Heart left ventricle (tissue), 16 donors: Measurements from ENCODE around the gene MOK. TPM values are rescaled to one million over a fixed set of nuclear protein-coding genes. Genes with fewer than 3 reads are reported as not detected.

Experiments
- ATAC-seq, 4 donors: fragments of 200-7000 bp; cut with Tn5 transposase; one replicate each; pipeline ENCODE4 v1.9.1; 2020 to 2022; ENCODE audit warnings: moderate library complexity in 4 of 4, mild to moderate bottlenecking in 3 of 4, moderate number of reproducible peaks in 1 of 4
- DNase-seq, 5 donors: peaks; one replicate each; pipeline ENCODE4 v3.0.0-alpha.2; 2020
- H3K27ac ChIP-seq, 12 donors: fragments of 200-600 bp; sonication (generic) in 4 of 12; one replicate each; pipeline versions ENCODE4 v1.5.0 to v1.8.0; 2016 to 2022; ENCODE audit warnings: mild to moderate bottlenecking in 2 of 12
- H3K27me3 ChIP-seq, 9 donors: fragments of 200-600 bp; sonication (generic) in 2 of 9; one replicate each; pipeline versions ENCODE4 v1.5.1 to v1.8.0; 2016 to 2022; ENCODE audit warnings: mild to moderate bottlenecking in 3 of 9
- H3K36me3 ChIP-seq, 9 donors: fragments of 200-600 bp; sonication (generic) in 2 of 9; one replicate each; pipeline versions ENCODE4 v1.5.0 to v1.8.0; 2018 to 2022; ENCODE audit warnings: mild to moderate bottlenecking in 2 of 9
- H3K4me1 ChIP-seq, 12 donors: fragments of 200-600 bp; sonication (generic) in 4 of 12; one replicate each; pipeline versions ENCODE4 v1.5.0 to v1.8.0; 2016 to 2022; ENCODE audit warnings: mild to moderate bottlenecking in 3 of 12
- H3K4me3 ChIP-seq, 12 donors: fragments of 200-600 bp; sonication (generic) in 4 of 12; one replicate each; pipeline versions ENCODE4 v1.5.0 to v1.8.0; 2017 to 2022; ENCODE audit warnings: mild to moderate bottlenecking in 9 of 12, moderate library complexity in 4 of 12
- H3K9me3 ChIP-seq, 12 donors: fragments of 200-600 bp; sonication (generic) in 4 of 12; one replicate each; pipeline versions ENCODE4 v1.5.0 to v1.8.0; 2016 to 2022; ENCODE audit warnings: mild to moderate bottlenecking in 1 of 12
- POLR2A ChIP-seq, 2 donors: fragments of 450-650 bp; IDR thresholded peaks; one replicate each; pipeline ENCODE4 v1.6.1; 2017; ENCODE audit warnings: antibody characterized with exemption in 2 of 2, mild to moderate bottlenecking in 2 of 2, moderate library complexity in 2 of 2
- WGBS, 4 donors: extraction: QIAGEN DNeasy Blood & Tissue Kit in 2 of 4; methylation state at CpG; one replicate each; pipeline versions ENCODE4 v1.1.5 to v1.1.7; 2013 to 2018; 5-methylcytosine and 5-hydroxymethylcytosine counted together
- intact Hi-C, 10 donors: fragments of 100-400 bp; cut with DNase I; formaldehyde crosslinking; loops; one replicate each; pipeline versions ENCODE4 v1.11.1 to v1.14.2; 2022
- polyA plus RNA-seq, 2 donors: library from polyadenylated mRNA; stranded (reverse); fragments of 200-250 nt; gene quantifications; one replicate each; pipeline ENCODE4 v1.2.3, GENCODE V29; 2013
- total RNA-seq, 9 donors: library from RNA; depleted of rRNA in 2 of 9; stranded (reverse); fragments of >200 nt in 2 of 9; fragmentation: NEBNext Ultra II Directional in 3 of 9; extraction: Animal tissue kit (Norgen Biotek cat#: 25700) in 3 of 9; gene quantifications; one replicate each; pipeline versions ENCODE4 v1.1.0 to v1.2.4, GENCODE V29; 2016 to 2023
- TF ChIP-seq, protein P1 (sequence below), 12 donors: fragments of 200-600 bp; sonication (generic) in 4 of 12; IDR thresholded peaks; one replicate each; pipeline versions ENCODE4 v1.5.0 to v1.8.0; 2018 to 2022; ENCODE audit warnings: antibody characterized with exemption in 12 of 12, mild to moderate bottlenecking in 5 of 12
- donor health status: ischemic (EF 13 %, LVEDD 7.1; RV severe dilation, severe dysfunction).
- donor health status: healthy with polysubstance abuse.
- donor health status: DM: no; HTN: yes; CAD: no.
- donor health status: DM: no; HTN: no; CAD: no.
- donor health status: ischemic (EF 25% LVEDD 6.9; RV normal size, moderate dysfunction).
- donor health status: ischemic (EF 25% LVEDD 5.7; RV mildly dilated, moderate dysfunction).
- donor health status: healthy.
- donor health status: DM: yes; HTN: yes; CAD: no.
- donor health status: ischemic (EF 35%, LVEDD 5.7; RV mildly dilated, moderate dysfunction).
- donor health status: nonischemic (EF 11% LVEDD 7.7; RV severe dilation, severe dysfunction).
- donor health status: DM: yes; HTN: yes; CAD: no.
- donor health status: PGD.
- donor health status: ischemic (EF 29% LVEDD 5.4; RV normal size, mild dysfunction).
- donor health status: nonischemic (EF 23%, LVEDD 6.1; RV moderate dilation, normal function).

Gene MOK
- total and polyA plus RNA-seq, 11 donors = 8.7 to 18.1 (median 12.7) TPM

- Histone ChIP-seq H3K36me3 (peaks cover 0 to 56% (median 44%) of the 10 kb centered on the region in 9 donors), H3K27ac (no peak overlapping the region), H3K9me3 (no peaks in the 10 kb centered on the region), H3K27me3 (no peaks in the 10 kb centered on the region), H3K4me3 (no peak overlapping the region), H3K4me1 (peaks cover 0 to 27% (median 6%) of the 10 kb centered on the region in 12 donors)
- TF ChIP-seq, protein P1, sequence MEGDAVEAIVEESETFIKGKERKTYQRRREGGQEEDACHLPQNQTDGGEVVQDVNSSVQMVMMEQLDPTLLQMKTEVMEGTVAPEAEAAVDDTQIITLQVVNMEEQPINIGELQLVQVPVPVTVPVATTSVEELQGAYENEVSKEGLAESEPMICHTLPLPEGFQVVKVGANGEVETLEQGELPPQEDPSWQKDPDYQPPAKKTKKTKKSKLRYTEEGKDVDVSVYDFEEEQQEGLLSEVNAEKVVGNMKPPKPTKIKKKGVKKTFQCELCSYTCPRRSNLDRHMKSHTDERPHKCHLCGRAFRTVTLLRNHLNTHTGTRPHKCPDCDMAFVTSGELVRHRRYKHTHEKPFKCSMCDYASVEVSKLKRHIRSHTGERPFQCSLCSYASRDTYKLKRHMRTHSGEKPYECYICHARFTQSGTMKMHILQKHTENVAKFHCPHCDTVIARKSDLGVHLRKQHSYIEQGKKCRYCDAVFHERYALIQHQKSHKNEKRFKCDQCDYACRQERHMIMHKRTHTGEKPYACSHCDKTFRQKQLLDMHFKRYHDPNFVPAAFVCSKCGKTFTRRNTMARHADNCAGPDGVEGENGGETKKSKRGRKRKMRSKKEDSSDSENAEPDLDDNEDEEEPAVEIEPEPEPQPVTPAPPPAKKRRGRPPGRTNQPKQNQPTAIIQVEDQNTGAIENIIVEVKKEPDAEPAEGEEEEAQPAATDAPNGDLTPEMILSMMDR (IDR thresholded peaks at IDR 0.05) = no peak
- TF ChIP-seq POLR2A (IDR thresholded peaks at IDR 0.05) = no peak
- ATAC-seq = no peak
- DNase-seq = no peak
- WGBS, 4 donors = 13 to 62% (median 52%) methylated on average over 1 of the region's 1 CpG
- intact Hi-C loops = loop anchor here in 1 of 10 donors (5.0 kb wide), 1 partner anchor 53 kb away; no protein-coding TSS in a partner anchor
Measured at GRCh38 chr14:102195446-102195845, 109.5 kb downstream of the MOK start.

DNA sequence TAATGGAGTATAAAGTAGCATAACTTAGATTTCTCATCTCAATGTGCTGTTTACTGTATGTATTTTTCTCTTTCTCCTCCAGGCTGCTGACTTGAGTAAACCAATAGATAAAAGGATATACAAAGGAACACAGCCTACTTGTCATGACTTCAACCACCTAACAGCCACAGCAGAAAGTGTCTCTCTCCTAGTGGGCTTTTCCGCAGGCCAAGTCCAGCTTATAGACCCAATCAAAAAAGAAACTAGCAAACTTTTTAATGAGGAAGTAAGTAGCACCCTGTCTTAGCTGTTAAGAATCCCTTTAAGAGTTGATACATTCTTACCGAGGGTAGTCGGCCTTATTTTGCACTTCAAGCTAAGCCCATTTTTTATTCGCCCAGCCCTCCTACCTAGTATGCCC is 110.1 kb downstream of the MOK start:
- ATAC-seq = no peak
- Histone ChIP-seq H3K27me3 (no peaks in the 10 kb centered on the region), H3K36me3 (peaks cover 0 to 52% (median 44%) of the 10 kb centered on the region in 9 donors), H3K9me3 (no peaks in the 10 kb centered on the region), H3K4me1 (peaks cover 0 to 28% (median 6%) of the 10 kb centered on the region in 12 donors), H3K27ac (no peak overlapping the region), H3K4me3 (no peak overlapping the region)
- no peak for TF ChIP-seq POLR2A (IDR thresholded peaks at IDR 0.05)
- TF ChIP-seq, protein P1 (IDR thresholded peaks at IDR 0.05) = no peak
- no peak for DNase-seq
- intact Hi-C loops = loop anchor here in 1 of 10 donors (5.0 kb wide), 1 partner anchor 53 kb away; no protein-coding TSS in a partner anchor
- 82 to 87% (median 83%) methylated on average over 4 of the region's 4 CpGs for WGBS, 4 donors

GRCh38 chr14:102192840-102193502 is 112.0 kb downstream of the MOK start:
- WGBS, 4 donors = 84 to 87% (median 85%) methylated on average over 13 of the region's 13 CpGs
- ATAC-seq = no peak

DNA sequence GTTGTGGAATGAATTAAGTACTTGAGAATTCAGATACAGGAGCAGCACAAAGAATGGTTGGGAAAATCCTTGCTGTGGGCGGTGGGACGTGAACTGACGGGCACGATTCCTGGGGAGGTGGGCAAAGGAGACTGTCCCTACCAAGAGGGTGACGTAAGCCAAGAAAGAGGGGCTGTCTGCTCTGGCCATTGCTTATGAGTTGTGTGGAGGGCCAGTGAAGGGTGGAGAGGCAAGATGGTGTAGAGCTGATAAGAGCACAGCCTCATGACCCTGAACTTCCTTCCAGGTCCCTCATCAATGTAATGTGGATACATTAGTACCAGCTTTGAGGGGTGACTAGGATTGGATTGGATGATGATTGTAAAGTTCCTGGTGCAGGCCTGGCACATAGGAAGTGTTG is 115.1 kb downstream of the MOK start:
- H3K27me3 ChIP-seq = no peaks in the 10 kb centered on the region
- TF ChIP-seq, protein P1 (IDR thresholded peaks at IDR 0.05) = no peak
- no peak for TF ChIP-seq POLR2A (IDR thresholded peaks at IDR 0.05)
- H3K9me3 ChIP-seq = no peaks in the 10 kb centered on the region
- intact Hi-C loops = no loop called here
- 96 to 98% (median 97%) methylated on average over 5 of the region's 5 CpGs for WGBS, 4 donors
- no peak overlapping the region for H3K27ac ChIP-seq
- peaks cover 0 to 41% (median 22%) of the 10 kb centered on the region in 12 donors for H3K4me1 ChIP-seq
- DNase-seq (no peak), ATAC-seq (no peak)
- H3K4me3 ChIP-seq = no peak overlapping the region
- peaks cover 0 to 3% (median 0%) of the 10 kb centered on the region in 9 donors for H3K36me3 ChIP-seq

More at GRCh38 chr14:102192840-102193502, 112.0 kb downstream of the MOK start:
- Histone ChIP-seq H3K27me3 (no peaks in the 10 kb centered on the region), H3K36me3 (peaks cover 0 to 33% (median 26%) of the 10 kb centered on the region in 9 donors), H3K9me3 (no peaks in the 10 kb centered on the region), H3K27ac (no peak overlapping the region), H3K4me3 (no peak overlapping the region), H3K4me1 (peaks cover 0 to 35% (median 10%) of the 10 kb centered on the region in 12 donors)
- intact Hi-C loops = no loop called here
- DNase-seq = no peak
- TF ChIP-seq, protein P1 (IDR thresholded peaks at IDR 0.05) = no peak
- TF ChIP-seq POLR2A (IDR thresholded peaks at IDR 0.05) = no peak
